Smooth muscle cell (in vitro differentiated cells): ENCODE results near the gene LIN9. TPM values are rescaled to one million over a fixed set of nuclear protein-coding genes. Genes with fewer than 3 reads are reported as not detected.

ENCODE experiments used
- DNase-seq: peaks from one replicate; lab custom pipeline; 2025; ENCODE audit not compliant: unreplicated experiment; lab: John Stamatoyannopoulos, UW
- H2AFZ ChIP-seq: fragments of 200-600 bp; sonication (generic); 2 replicates; pipeline ENCODE4 v1.6.0; 2016; ENCODE audit warnings: antibody characterized with exemption, low read depth, mild to moderate bottlenecking
- H3F3A ChIP-seq: fragments of 200-600 bp; sonication (generic); 2 replicates; pipeline ENCODE4 v1.6.0; 2017; ENCODE audit warnings: antibody characterized with exemption, low read depth
- H3K27ac ChIP-seq: fragments of 200-600 bp; sonication (generic); 2 replicates; pipeline ENCODE4 v1.5.1; 2016; ENCODE audit warnings: low read depth, mild to moderate bottlenecking
- H3K27me3 ChIP-seq: fragments of 200-600 bp; sonication (generic); 2 replicates; pipeline ENCODE4 v1.6.1; 2016; ENCODE audit warnings: low read depth, mild to moderate bottlenecking
- H3K36me3 ChIP-seq: fragments of 200-600 bp; sonication (generic); 2 replicates; pipeline ENCODE4 v1.5.1; 2016; ENCODE audit warnings: low read depth
- H3K4me1 ChIP-seq: fragments of 200-600 bp; sonication (generic); 2 replicates; pipeline ENCODE4 v1.5.1; 2016; ENCODE audit warnings: low read depth
- H3K4me2 ChIP-seq: fragments of 200-600 bp; sonication (generic); 2 replicates; pipeline ENCODE4 v1.6.0; 2016; ENCODE audit warnings: mild to moderate bottlenecking
- H3K4me3 ChIP-seq: fragments of 200-600 bp; sonication (generic); 2 replicates; pipeline ENCODE4 v1.5.1; 2016; ENCODE audit warnings: mild to moderate bottlenecking
- H3K79me2 ChIP-seq: fragments of 200-600 bp; sonication (generic); 2 replicates; pipeline ENCODE4 v1.6.0; 2016; ENCODE audit warnings: low read depth, mild to moderate bottlenecking
- H3K9ac ChIP-seq: fragments of 200-600 bp; sonication (generic); 2 replicates; pipeline ENCODE4 v1.6.0; 2016; ENCODE audit warnings: low read depth
- H3K9me3 ChIP-seq: fragments of 200-600 bp; sonication (generic); replicated peaks from 2 replicates; pipeline ENCODE4 v1.5.1; 2016; ENCODE audit warnings: low read depth
- H4K20me1 ChIP-seq: fragments of 200-600 bp; sonication (generic); 2 replicates; pipeline ENCODE4 v1.6.0; 2016; ENCODE audit warnings: low read depth
- WGBS: methylation state at CpG from one replicate; pipeline ENCODE4 v1.1.7; 2016; ENCODE audit warnings: low lambda C conversion rate; 5-methylcytosine and 5-hydroxymethylcytosine counted together
- polyA plus RNA-seq: library from polyadenylated mRNA; unstranded; fragments of >200 nt; fragmentation: Nextera tagmentation; extraction: Ambion mirVana; gene quantifications from 2 replicates; pipeline ENCODE4 v1.2.1, GENCODE V29; 2016
- total RNA-seq: library from RNA; depleted of rRNA; stranded (reverse); fragments of >200 nt; gene quantifications from 2 replicates; pipeline ENCODE4 v1.2.3, GENCODE V29; 2014
- TF ChIP-seq, protein P1 (sequence below): fragments of 200-600 bp; sonication (generic); IDR thresholded peaks from 2 replicates; pipeline ENCODE4 v1.5.1; 2017; ENCODE audit warnings: borderline replicate concordance, mild to moderate bottlenecking, antibody characterized with exemption; ENCODE audit not compliant: insufficient read depth, poor library complexity, severe bottlenecking

The LIN9 gene
- total and polyA plus RNA-seq, 2 experiments from 2014 or later, result 3.7 to 7.8 TPM

DNA sequence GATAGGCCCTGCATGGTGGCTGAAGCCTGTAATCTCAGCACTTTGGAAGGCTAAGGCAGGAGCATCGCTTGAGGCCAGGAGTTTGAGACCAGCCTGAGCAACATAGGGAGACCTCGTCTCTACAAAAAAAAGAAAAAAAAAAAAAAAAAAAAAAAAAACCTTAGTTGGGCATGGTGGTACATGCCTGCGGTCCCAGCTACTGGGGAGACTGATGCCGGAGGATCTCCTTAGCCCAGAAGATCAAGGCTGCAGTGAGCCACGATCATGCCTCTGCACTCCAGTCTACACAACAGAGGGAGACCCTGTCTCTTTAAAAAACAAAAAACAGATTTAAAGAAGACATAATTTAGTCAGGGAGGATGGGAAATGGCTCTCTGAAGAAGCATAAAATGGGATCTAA is 3.8 kb downstream of the LIN9 start:
- WGBS, result 89% methylated on average over 5 of the region's 5 CpGs
- Histone ChIP-seq H3K4me3 (no peak overlapping the region), H2AFZ (no peak overlapping the region), H3K9me3 (no peaks in the 10 kb centered on the region), H3K4me1 (peaks cover 13% of the 10 kb centered on the region), H3K79me2 (peaks cover 33% of the 10 kb centered on the region), H3K4me2 (no peak overlapping the region), H3K9ac (no peak overlapping the region), H3K27me3 (no peaks in the 10 kb centered on the region), H3F3A (no peaks in the 10 kb centered on the region), H3K36me3 (no peaks in the 10 kb centered on the region), H3K27ac (no peak overlapping the region), H4K20me1 (no peaks in the 10 kb centered on the region)
- DNase-seq, result no peak
- TF ChIP-seq, protein P1, sequence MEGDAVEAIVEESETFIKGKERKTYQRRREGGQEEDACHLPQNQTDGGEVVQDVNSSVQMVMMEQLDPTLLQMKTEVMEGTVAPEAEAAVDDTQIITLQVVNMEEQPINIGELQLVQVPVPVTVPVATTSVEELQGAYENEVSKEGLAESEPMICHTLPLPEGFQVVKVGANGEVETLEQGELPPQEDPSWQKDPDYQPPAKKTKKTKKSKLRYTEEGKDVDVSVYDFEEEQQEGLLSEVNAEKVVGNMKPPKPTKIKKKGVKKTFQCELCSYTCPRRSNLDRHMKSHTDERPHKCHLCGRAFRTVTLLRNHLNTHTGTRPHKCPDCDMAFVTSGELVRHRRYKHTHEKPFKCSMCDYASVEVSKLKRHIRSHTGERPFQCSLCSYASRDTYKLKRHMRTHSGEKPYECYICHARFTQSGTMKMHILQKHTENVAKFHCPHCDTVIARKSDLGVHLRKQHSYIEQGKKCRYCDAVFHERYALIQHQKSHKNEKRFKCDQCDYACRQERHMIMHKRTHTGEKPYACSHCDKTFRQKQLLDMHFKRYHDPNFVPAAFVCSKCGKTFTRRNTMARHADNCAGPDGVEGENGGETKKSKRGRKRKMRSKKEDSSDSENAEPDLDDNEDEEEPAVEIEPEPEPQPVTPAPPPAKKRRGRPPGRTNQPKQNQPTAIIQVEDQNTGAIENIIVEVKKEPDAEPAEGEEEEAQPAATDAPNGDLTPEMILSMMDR, result no peak

- Histone ChIP-seq H3K9ac (no peak overlapping the region), H3K4me2 (no peak overlapping the region), H3K9me3 (no peaks in the 10 kb centered on the region), H4K20me1 (no peaks in the 10 kb centered on the region), H3K4me1 (peaks cover 6% of the 10 kb centered on the region), H3F3A (no peaks in the 10 kb centered on the region), H3K79me2 (peaks cover 33% of the 10 kb centered on the region), H3K4me3 (no peak overlapping the region), H3K27me3 (no peaks in the 10 kb centered on the region), H3K36me3 (no peaks in the 10 kb centered on the region), H3K27ac (no peak overlapping the region), H2AFZ (no peak overlapping the region)
- TF ChIP-seq, protein P1, result no peak
- DNase-seq, result no peak
- 95% methylated on average over 4 of the region's 4 CpGs for WGBS
These were observed 4.5 kb downstream of the LIN9 start for GRCh38 chr1:226304291-226304955.

- Histone ChIP-seq H2AFZ (no peak overlapping the region), H3K4me3 (no peak overlapping the region), H4K20me1 (no peaks in the 10 kb centered on the region), H3K27me3 (no peaks in the 10 kb centered on the region), H3F3A (no peaks in the 10 kb centered on the region), H3K4me1 (peaks cover under 1% of the 10 kb centered on the region), H3K9me3 (no peaks in the 10 kb centered on the region), H3K9ac (no peak overlapping the region), H3K79me2 (peaks cover 31% of the 10 kb centered on the region), H3K27ac (no peak overlapping the region), H3K36me3 (no peaks in the 10 kb centered on the region), H3K4me2 (no peak overlapping the region)
- DNase-seq, result no peak
- WGBS, result 93% methylated on average over 1 of the region's 1 CpG
- TF ChIP-seq, protein P1, result no peak
These were observed 6.2 kb downstream of the LIN9 start for GRCh38 chr1:226302731-226303130.

GRCh38 chr1:226296911-226297310 is 12.1 kb downstream of the LIN9 start:
- H3K79me2 ChIP-seq, result peaks cover 2% of the 10 kb centered on the region
- H3K4me1 ChIP-seq, result no peaks in the 10 kb centered on the region
- DNase-seq, result no peak
- no peaks in the 10 kb centered on the region for H3F3A ChIP-seq
- TF ChIP-seq, protein P1, result no peak
- H3K27ac ChIP-seq, result no peak overlapping the region
- H3K36me3 ChIP-seq, result no peaks in the 10 kb centered on the region
- H3K4me2 ChIP-seq, result no peak overlapping the region
- H3K27me3 ChIP-seq, result no peaks in the 10 kb centered on the region
- 97% methylated on average over 5 of the region's 5 CpGs for WGBS
- H4K20me1 ChIP-seq, result no peaks in the 10 kb centered on the region
- H3K9me3 ChIP-seq, result no peaks in the 10 kb centered on the region
- no peak overlapping the region for H3K9ac ChIP-seq
- no peak overlapping the region for H3K4me3 ChIP-seq
- H2AFZ ChIP-seq, result no peak overlapping the region
